HG03175 (cell line): ENCODE measurements around the gene TCP11L2.
"Not testable (repeated sequence)": the region's sequence is repeated elsewhere in the genome, so short reads cannot be mapped to it uniquely, and the experiment has no call there.

Experiments used
- ATAC-seq: cut with Tn5 transposase; IDR thresholded peaks from one replicate; pipeline ENCODE4 v1.9.1; 2021; ENCODE audit warnings: mild to moderate bottlenecking, moderate library complexity; ENCODE audit not compliant: unreplicated experiment

TCP11L2 gene

DNA sequence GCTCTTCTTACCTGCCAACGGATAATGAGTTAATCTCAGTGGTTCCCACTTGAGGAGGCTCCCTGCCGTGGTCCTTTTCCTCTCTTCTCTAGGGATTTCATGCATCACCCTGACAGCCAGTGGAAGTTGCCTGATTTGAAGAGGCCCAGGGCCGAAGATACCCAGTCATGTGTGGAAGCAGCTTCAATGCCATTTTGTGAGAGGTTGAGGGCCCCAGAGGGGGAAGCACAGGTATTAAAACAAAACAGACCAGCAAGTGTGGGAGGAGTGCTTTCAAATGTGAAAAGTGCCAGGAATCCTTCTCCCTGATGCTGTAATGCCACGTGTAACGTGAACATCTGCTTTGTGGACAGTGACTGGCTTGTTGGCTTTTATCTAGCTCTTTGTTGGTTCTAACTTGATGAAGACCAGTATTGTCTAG, 1.5 kb downstream of the TCP11L2 start:
- no peak for ATAC-seq

DNA sequence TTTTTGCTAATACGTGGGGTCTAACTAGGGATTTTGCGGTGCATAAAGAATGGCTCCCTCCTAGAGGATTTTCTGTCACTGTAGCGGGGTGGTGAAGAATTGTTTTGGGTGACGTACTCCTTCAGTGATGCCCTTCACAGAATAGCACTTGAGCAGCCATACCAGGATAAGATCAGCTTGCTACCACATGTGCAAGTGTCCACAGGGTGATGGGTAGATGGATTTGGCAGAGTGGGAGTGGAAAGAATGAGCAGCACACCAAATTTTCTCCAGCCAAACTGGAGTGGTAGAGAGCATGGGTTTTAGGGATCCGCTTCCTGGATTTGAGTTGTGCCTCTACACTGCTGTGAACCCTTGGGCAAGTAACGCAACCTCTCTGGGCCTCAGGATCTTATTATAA, 2.3 kb downstream of the TCP11L2 start:
- ATAC-seq = no peak

DNA sequence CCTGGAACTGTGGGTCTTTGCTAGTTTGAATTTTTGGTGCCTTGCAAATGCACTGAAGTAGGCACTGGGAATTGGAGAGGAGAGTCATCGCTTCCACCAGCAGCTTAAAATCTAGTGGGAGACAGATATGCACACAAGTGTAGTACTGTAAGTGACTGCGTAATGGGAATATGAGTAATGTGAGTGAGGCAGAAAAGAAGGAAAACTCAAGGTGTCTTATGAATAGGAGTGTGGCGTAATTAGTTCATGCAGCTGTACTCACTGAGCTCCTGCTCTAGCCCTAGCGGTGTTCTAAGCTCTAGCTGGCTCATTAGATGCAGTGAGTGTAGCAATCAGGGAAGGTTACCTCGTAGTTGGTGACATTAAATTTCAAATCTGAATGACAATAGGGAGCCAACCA, 2.8 kb downstream of the TCP11L2 start:
- no peak for ATAC-seq

DNA sequence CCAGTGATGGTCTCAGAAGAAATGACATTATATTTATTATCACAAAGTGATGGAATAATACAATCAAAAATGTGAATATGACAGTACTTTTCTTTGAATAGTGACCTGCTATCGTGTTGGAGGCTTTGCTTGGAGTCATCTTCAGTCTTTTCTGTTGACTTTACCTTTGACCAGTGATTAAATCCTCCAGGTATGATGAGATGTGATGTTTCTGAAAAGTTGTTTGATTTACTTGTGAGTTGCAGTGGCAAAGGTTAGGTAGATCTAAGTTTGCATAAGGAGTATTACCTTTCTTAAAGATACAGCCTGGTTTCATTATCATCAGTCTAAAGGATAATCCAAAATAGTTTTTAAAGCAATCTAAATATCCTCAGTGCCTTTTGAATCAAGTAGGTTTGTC, 4.6 kb downstream of the TCP11L2 start:
- no peak for ATAC-seq

DNA sequence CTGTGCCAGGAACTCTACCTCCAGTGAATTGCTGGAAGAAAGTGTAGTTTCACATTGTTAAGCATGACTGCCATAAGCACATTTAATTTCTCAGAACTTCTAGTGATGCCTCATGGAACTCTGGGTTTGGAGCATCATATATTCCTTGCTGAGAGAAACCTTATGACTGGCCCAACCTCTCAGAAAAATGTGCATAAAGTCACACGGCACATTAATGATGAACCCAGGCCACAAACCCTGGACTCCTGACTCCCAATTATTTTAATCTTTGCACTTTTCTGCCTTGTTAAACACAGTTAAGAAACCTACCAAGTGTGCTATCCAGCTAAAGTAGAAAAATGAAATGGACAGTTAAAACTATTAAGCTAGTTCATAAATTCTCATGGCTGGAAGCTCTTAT, 5.6 kb downstream of the TCP11L2 start:
- ATAC-seq = no peak

DNA sequence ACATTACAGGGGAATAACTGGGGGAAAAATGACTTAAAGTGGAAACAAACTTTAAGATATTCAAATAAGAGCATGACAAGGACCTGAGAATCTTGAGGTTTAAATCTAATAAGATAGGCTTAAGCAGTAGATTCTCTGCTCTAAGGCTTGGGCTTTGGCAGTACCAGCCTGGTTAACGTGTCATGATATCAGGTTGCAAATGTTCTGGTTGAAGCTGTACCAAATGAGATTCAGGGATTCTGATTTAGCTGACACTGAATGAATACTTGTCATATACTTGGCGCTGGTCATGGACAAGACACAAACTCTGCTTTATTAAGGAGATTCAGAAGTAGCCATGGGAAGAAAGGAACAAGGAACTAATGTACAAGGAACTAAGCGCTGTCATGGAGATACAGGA, 6.1 kb downstream of the TCP11L2 start:
- ATAC-seq = no peak

DNA sequence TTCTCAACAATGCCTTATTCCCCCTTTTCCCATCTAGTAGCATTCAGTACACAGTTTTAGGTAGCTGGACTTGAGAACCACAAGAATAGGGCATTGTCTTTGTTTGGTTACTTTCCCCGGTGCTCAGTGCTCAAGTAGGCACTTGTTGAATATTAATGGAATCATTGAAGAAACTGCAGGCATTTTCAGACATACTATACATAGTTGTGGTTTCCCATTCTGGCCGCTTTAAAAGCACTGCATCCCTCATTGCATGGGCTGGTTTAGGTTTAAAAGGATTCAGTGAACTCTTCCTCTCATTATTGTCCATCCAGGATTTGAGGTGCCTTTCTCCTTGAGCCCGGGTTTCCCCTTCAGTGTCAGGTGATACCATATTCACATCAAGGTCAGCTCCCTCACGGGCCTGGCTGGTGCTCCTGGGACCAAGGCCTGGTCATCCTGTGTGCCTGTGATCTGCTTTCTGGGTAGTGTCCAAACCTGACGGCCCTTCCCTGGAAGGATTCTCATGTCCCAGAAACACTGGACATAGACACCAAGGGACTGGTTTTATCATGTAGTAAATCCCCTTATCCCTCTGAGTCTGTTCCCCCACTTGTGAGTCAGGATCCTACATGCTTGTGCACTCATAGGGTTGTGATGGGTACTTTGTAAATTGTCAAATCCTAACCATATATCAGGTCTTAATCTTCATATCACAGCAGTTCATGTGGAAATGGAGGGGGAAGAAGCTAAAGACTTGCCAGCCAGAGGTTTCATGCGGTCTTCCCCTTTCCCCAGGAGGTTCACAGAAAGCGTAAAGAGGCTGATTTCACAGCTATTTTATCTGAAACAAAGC, 7.4 kb downstream of the TCP11L2 start:
- no peak for ATAC-seq

DNA sequence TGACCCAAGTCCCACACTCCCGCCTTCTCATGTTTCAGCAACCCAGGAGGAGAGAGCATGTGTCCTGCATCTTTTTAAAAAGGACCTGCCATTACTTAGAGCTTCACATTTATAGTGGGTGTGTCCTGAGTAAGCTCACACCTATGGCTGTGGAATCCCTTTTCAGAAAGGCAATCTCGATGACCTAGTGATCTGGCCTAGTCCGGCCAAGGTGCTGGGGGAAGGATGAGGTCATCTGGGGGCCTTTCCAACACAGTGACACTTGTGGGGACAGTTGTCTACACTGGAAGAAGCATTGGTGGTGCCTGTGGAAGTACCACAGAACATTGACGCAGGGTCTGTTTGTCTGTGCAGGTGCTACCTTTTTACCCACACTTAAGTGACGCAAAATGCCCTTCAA, 8.2 kb downstream of the TCP11L2 start:
- ATAC-seq = no peak

DNA sequence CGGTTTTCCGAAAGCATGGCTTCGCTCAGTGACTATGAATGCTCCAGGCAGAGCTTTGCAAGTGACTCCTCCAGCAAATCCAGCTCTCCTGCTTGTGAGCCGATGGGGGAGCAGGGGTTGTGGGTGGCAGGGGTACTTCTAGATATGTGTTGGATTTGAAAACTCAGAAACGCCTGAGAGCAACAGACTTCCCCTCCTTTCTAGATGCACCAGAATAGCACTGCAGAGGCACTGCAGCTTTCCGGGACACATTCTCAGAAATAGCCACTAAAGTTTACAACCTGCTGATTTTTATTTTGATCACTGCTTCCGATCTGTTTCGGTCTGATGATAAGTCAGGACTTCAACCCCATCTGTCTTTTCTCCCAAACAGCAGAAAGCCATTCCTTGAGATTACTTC, 8.6 kb downstream of the TCP11L2 start:
- ATAC-seq = no peak

DNA sequence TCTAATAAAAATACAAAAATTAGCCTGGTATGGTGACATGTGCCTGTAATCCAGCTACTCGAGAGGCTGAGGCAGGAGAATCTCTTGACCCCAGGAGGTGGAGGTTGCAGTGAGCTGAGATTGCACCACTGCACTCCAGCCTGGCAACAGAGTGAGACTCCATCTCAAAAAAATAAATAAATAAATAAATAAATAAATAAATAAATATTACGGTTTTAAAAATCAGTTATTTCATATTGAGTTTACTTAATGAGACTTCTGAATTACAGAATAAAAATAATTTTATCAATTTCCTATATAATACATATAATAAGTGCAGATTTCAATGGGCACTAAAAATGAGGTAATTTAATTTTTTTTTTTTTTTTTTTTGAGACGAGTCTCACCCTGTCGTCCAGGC, 10.9 kb downstream of the TCP11L2 start:
- ATAC-seq = not testable (repeated sequence)

DNA sequence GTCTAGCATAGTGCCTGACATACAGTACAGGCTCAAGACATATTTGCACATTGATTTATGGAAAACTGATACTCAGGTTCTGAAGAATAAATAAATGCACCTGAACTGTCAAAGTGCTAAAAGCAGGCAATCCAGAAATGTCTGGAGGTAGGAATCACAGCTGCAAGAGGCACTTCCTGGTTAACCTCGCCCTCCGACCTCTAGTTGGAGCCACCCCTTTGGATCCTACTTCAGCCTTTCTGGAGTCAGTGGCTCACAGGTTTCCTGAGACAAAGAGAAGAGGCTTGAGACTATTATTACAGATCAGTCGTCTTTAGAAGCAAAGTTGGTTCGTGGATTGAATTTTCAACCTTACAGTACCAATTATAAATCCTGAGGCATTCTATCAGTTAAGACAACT, 13.0 kb downstream of the TCP11L2 start:
- no peak for ATAC-seq

DNA sequence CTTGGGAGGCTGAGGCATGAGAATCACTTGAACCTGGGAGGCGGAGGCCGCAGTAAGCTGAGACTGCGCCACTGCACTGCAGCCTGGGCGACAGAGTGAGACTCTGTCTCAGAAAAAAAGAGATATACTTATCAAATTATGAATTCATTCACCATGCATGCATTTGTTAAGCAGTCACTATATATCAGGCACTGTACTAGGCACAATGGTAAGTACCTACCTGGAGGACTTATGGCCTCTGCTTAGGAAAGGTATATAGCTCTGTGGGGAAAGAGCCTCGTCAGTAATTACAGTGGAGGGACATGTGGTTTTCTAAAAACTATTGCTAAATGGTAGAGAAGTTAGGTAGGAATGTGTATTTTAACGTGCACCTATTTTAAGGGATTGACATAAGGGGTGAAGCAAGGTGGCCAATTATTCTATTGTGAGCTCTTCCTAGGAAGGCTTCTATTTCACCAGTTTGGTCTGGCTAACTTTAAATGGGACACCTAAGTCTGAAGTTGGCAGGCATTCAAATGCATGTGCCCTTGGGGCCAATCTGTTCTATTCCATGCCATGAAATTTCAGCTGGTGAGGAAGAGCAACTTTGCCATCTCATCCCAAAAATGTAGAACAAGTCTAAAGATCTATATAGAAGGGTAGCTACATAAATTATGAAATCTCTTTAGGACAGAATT, 15.0 kb downstream of the TCP11L2 start:
- no peak for ATAC-seq

DNA sequence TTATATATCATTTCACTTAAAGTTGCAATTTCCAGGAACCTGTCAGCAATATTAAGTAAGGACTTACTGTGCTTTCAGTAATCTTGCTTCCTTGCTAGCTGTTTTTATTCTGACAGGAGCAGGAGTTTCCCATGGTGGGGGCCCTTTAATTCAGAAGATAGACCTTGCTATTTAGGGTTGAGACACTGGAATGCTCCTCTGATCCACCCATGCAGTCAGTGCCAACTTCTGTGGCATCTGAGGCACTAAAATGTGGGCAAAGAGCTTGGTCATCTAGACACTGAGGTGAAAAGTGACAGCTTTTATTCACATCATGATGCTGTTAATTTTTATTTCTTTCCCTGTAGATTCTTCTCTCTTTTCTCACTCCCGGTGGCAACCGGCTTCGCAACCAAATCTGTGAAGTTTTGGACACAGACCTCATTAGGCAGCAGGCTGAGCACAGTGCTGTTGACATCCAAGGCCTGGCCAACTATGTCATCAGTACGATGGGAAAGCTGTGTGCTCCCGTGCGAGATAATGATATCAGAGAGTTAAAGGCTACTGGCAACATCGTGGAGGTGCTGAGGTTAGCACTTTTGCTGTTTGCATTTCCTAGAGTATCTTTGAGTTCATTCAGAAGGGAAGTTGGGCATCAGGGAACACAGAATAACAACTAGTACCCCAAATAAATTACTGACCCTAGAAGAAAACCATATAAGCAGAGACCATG, 18.8 kb downstream of the TCP11L2 start:
- no peak for ATAC-seq

DNA sequence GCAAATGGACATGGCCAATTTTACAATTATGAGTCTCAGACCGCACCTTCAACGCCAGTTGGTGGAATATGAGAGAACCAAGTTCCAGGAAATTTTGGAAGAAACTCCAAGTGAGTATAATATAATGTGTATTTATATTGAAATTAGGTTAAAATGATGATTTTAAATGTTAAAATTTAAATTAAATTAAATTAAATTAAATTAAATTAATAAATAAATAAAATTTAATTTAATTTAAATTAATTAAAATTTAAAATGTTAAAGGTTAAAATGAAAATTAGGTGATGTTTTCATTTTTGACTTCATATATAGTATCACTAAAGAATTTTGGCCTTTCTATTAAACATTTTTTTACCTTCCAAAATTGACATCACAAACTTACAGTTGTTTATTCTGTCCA, 21.0 kb downstream of the TCP11L2 start:
- no peak for ATAC-seq

DNA sequence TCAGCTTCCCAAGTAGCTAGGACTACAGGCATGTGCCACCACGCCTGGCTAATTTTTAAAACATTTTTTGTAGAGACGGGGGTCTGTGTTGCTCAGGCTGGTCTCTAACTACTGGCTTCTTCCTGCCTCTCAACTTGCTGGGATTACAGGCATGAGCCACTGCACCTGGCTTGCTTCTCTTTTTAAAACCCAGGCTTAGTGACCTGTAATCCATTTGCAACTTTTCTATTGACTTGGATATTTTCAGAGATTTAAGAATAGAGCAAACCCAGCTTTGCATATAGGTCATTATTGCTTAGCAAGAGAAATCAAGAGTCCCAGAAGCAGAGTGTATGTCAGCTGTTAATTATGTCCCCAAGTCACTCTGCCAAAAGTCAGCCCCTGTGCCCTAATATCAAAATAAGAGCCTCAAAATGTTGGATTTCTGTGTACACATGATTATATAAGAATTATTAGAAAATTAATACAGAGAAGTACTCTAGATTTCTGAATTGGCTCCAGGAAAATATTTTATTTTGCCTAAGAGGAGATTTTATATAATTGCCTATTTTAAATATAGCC, 24.9 kb downstream of the TCP11L2 start:
- ATAC-seq = no peak

DNA sequence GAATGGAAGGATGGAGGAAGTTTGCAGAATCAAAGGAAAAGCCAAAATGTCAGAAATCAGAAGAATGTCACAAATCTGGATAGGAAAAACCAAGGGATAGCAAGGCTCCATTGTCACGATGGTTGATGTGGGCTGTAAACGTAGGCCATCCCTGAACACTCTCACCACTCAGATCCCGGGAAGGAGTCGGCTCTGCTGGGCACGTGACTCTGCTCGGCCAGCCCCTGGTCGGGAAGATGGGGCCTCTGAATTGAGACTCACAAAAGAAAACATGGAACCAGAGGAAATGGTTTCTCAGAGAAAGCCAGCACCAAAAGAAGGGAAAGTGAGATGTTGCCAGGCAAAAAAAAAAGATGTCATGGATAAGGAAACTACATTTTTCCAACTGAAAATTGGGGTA, 26.2 kb downstream of the TCP11L2 start:
- no peak for ATAC-seq

DNA sequence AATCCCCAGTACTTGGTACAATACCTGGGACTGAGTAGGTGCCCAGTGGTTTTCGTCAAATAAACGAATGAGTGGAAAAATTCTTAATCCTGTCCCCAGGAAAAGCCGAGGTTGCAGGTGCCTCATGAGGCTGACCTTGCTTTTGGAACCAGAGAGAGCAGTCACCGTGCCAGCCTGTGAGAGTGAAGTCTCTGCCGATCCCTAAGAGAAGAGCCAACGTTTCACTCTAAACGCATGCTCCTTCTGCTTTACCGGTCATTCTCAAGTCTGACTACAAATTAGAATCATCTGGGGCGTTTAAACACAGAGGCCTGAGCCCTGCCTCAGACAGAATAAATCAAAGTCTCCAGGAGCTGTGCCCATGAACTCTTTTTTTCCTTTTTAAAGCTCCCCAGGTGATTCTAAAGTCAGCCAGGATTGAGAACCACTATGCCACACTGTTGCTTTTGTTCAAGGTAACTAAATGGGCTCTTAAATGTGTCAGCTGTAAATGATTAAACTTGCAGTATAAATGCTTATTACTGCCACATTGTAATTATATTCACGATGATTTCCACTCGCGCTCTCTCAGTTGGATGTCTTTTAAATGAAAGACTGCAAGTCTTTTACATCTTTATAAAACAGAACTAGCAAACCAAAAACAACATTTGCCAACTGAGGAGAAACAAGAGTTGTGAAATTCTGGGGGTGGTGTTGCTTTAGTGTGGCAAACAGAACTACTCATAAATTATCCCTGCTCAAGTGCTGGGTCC, 26.9 kb downstream of the TCP11L2 start:
- no peak for ATAC-seq

DNA sequence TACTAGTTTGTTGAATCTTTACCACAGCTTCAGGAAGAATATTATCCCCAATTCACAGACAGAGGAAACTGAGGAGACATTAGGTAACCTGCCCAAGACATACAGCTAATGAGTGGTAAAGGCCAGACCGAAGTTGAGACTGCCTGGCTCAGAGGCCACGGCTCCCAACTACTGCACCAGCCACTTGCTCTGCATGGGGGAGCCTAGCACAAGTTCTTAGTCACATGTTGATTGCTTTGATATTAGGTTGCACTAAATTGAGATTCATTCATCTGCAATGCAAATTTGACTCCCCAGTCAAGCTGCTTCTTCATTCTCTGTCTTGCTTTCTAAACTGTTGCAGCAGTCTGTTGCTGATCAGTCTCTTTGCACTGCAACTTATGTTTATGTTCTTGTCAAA, 29.1 kb downstream of the TCP11L2 start:
- no peak for ATAC-seq

DNA sequence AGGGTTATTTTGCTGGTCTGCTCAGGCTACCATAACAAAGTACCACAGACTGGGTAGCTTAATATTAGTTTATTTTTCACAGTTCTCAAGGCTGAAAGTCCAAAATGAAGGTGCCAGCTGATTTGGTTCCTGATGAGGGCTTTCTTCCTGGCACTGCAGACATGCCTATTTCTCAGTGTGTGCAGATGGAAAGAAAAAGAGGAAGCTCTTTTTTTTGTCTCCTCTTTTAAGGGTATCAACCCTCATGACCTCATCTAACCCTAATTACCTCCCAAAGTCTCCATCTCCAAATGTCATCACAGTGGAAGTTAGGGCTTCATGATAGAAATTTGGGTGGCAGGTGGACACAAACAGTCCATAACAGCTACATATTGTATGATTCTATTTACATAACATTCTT, 30.0 kb downstream of the TCP11L2 start:
- no peak for ATAC-seq

DNA sequence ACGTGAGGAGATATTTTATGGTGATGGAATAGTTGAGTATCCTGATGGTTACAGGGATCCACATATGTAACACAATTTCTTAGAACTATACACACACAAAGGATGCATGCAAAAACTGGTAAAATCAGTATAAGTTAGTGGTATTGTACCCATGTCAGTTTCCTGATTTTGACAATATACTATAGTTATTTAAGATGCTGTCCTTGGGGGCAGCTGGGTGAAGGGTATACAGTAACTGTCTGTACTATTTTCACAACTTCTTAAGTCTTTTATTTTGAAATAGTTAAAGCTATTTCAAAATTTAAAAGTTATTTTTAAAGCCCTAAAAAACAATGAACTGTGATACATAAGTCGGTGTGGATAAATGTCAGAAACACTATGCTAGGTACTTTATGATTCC, 30.5 kb downstream of the TCP11L2 start:
- ATAC-seq = no peak

DNA sequence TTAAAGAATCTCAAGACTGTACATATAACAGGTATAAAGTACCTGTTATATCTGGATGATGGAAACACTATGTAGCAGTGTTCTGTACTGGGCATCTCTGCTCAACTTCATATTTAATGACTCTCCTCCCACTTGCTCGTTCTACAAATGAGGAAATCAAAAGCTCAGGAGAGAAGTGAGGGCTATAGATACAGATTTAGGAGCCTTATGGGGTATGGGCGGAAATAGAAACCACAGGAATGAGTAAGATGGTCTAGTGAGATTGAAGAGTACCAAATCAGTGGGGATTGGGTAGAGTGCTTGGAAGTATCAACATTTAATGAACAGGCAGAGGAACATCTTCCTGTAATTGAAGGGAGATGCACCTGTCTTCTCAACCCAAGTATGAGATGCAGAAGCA, 31.2 kb downstream of the TCP11L2 start:
- no peak for ATAC-seq
